Esophagus muscularis mucosa (tissue), 4 donors: ENCODE results near the gene VRK2. TPM values are rescaled to one million over a fixed set of nuclear protein-coding genes. Genes with fewer than 3 reads are reported as not detected.

ENCODE experiments used
- DNase-seq: peaks from one replicate; pipeline ENCODE4 v3.0.0-alpha.2; 2017; ENCODE audit errors: extremely low spot score
- H3K27ac ChIP-seq, 4 donors: fragments of 200-600 bp; sonication (generic); replicated peaks in 1 of 4; 1 replicate in 3 of 4; 2 replicates in 1 of 4; pipeline ENCODE4 v1.5.1; 2016 to 2019; ENCODE audit warnings: mild to moderate bottlenecking in 1 of 4
- H3K27me3 ChIP-seq, 4 donors: fragments of 200-600 bp; sonication (generic); one replicate each; pipeline versions ENCODE4 v1.5.1 to v1.6.0; 2016 to 2019
- H3K36me3 ChIP-seq, 4 donors: fragments of 200-600 bp; sonication (generic); one replicate each; pipeline ENCODE4 v1.5.1; 2016 to 2019
- H3K4me1 ChIP-seq, 4 donors: fragments of 200-600 bp; sonication (generic); one replicate each; pipeline ENCODE4 v1.5.1; 2016 to 2019
- H3K4me3 ChIP-seq, 4 donors: fragments of 200-600 bp; sonication (generic); 1 replicate in 2 of 4; 2 replicates in 2 of 4; pipeline ENCODE4 v1.5.1; 2016 to 2019; ENCODE audit warnings: mild to moderate bottlenecking in 4 of 4, moderate library complexity in 1 of 4
- H3K9me3 ChIP-seq, 4 donors: fragments of 200-600 bp; sonication (generic); 1 replicate in 3 of 4; 2 replicates in 1 of 4; pipeline ENCODE4 v1.5.1; 2016 to 2019
- EP300 ChIP-seq: sonication (generic); formaldehyde crosslinking; IDR thresholded peaks from one replicate; pipeline ENCODE4 v1.6.1; 2017; ENCODE audit warnings: antibody characterized with exemption
- POLR2A ChIP-seq: fragments of 450-650 bp; IDR thresholded peaks from one replicate; pipeline ENCODE4 v1.6.1; 2017; ENCODE audit warnings: antibody characterized with exemption, moderate library complexity, mild to moderate bottlenecking, low read depth
- POLR2AphosphoS5 ChIP-seq, 2 donors: sonication (generic); formaldehyde crosslinking; IDR thresholded peaks; one replicate each; pipeline ENCODE4 v1.6.1; 2017; ENCODE audit warnings: antibody characterized with exemption in 2 of 2
- WGBS: methylation state at CpG from one replicate; pipeline ENCODE4 v1.1.5; 2018; 5-methylcytosine and 5-hydroxymethylcytosine counted together
- intact Hi-C: fragments of 100-400 bp; cut with DNase I; formaldehyde crosslinking; loops from one replicate; pipeline ENCODE4 v1.15.1; 2023
- total RNA-seq, 4 donors: library from RNA; depleted of rRNA; stranded (reverse); fragments of >200 nt; gene quantifications; one replicate each; pipeline versions ENCODE4 v1.1.0 to v1.2.1, GENCODE V29; 2016
- TF ChIP-seq, protein P1 (sequence below), 3 experiments: fragments of 200-600 bp in 2 of 3; fragments of 450-650 bp in 1 of 3; sonication (generic) in 2 of 3; IDR thresholded peaks; one replicate each; pipeline ENCODE4 v1.5.1; 2017 to 2019; ENCODE audit warnings: antibody characterized with exemption in 3 of 3, mild to moderate bottlenecking in 2 of 3, moderate library complexity in 1 of 3

The VRK2 gene
- total RNA-seq, 4 donors from 2014 or later, result 25.8 to 31.3 (median 28.7) TPM

DNA sequence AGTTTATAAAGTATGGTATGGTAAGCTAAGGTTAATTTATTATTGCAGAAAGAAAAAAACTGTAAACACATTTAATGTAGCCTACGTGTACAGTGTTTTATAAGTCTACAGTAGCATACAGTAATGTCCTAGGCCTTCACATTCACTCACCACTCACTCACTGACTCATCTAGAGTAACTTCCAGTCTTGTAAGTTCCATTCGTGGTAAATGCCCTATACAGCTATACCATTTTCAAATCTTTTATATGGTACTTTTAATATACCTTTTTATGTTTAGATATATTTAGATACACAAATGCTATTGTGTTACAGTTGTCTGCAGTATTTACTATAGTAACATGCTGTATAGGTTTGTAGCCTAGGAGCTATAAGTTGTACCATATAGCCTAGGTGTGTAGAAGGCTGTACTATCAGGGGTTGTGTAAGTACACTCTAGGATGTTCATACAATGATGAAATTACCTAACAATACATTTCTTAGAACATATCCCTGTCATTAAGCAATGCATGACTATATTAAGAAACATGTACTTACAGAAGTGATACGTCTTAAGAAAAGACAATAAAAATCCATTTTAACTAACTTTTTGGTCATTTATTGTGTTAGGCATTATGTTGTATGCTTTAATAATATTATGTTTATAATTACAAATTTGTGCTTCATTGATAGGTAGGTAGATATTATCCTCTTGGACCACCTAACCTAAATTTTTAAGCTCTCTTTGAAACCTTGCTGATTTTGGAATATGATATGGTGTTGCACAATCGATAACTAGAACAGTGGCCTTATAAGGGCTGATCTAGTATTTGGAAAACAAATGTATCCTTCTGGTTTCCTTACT lies 51.9 kb downstream of the VRK2 start:
- H3K4me3 ChIP-seq, result no peak overlapping the region
- no peak for DNase-seq
- 88% methylated on average over 4 of the region's 4 CpGs for WGBS
- H3K27ac ChIP-seq, result no peak overlapping the region
- no peaks in the 10 kb centered on the region for H3K27me3 ChIP-seq
- H3K36me3 ChIP-seq, result no peaks in the 10 kb centered on the region
- no peaks in the 10 kb centered on the region for H3K9me3 ChIP-seq
- intact Hi-C loops, result no loop called here
- TF ChIP-seq POLR2A (no peak), POLR2AphosphoS5 (IDR thresholded peaks at IDR 0.05) (no peak), EP300 (no peak)
- TF ChIP-seq, protein P1, sequence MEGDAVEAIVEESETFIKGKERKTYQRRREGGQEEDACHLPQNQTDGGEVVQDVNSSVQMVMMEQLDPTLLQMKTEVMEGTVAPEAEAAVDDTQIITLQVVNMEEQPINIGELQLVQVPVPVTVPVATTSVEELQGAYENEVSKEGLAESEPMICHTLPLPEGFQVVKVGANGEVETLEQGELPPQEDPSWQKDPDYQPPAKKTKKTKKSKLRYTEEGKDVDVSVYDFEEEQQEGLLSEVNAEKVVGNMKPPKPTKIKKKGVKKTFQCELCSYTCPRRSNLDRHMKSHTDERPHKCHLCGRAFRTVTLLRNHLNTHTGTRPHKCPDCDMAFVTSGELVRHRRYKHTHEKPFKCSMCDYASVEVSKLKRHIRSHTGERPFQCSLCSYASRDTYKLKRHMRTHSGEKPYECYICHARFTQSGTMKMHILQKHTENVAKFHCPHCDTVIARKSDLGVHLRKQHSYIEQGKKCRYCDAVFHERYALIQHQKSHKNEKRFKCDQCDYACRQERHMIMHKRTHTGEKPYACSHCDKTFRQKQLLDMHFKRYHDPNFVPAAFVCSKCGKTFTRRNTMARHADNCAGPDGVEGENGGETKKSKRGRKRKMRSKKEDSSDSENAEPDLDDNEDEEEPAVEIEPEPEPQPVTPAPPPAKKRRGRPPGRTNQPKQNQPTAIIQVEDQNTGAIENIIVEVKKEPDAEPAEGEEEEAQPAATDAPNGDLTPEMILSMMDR (IDR thresholded peaks at IDR 0.05), result no peak
- no peaks in the 10 kb centered on the region for H3K4me1 ChIP-seq

DNA sequence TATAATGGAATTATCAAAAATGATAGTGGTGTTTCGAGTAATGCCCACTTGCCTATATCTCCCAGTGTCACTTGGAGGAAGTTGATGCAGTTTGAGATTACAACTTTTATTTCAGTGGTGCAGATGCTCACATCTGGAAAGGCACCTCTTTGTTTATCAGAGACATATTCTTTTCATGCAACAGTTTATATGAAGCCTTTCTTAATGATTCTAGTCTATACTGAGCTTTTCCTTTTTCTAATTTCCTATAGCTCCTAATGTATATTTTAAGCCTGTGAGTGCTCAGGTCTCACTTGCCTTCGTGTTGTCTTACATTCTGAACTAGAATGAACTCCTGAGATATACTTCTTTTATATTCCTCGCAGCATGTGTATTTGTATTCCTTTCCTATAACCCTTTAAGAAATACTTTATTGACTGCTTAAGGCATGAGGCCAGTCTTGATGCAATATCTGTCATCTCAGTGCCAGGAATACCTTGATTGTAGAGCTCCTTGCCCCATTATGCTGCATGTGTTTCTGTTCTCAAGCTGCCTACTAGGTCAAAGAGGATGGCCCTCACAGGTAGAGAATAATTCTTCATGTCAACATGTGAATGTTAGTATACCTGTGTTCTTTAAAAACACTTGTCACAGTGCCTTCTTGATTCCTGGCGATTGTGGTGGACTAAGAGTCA lies 52.6 kb downstream of the VRK2 start:
- Histone ChIP-seq H3K9me3 (no peaks in the 10 kb centered on the region), H3K4me3 (no peak overlapping the region), H3K27ac (no peak overlapping the region), H3K4me1 (no peaks in the 10 kb centered on the region), H3K36me3 (no peaks in the 10 kb centered on the region), H3K27me3 (no peaks in the 10 kb centered on the region)
- WGBS, result 83% methylated on average over 4 of the region's 4 CpGs
- DNase-seq, result no peak
- intact Hi-C loops, result no loop called here
- TF ChIP-seq EP300, result no peak
- TF ChIP-seq POLR2AphosphoS5 (IDR thresholded peaks at IDR 0.05), result no peak
- TF ChIP-seq, protein P1 (IDR thresholded peaks at IDR 0.05), result no peak
- TF ChIP-seq POLR2A, result no peak

DNA sequence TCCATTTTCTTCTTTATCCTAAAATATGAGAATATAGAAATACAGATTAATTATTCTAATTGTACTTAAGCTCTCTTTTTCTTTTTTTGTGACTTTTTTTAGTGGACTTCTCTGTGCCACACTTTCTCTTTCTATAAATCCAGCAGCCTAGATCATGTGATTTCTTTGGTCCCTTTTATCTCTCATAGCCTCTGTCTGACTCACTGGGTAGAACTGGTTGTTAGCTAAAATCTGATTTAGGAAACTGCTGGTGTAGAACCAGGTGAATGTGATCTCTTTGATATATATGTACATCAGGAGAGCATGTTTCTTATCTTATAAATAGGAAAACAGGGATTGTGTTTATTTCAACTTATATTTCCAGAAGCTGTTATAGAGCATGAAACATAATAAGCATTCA lies 54.9 kb downstream of the VRK2 start:
- Histone ChIP-seq H3K9me3 (no peaks in the 10 kb centered on the region), H3K27ac (no peak overlapping the region), H3K36me3 (no peaks in the 10 kb centered on the region), H3K4me1 (no peaks in the 10 kb centered on the region), H3K27me3 (no peaks in the 10 kb centered on the region), H3K4me3 (no peak overlapping the region)
- no peak for DNase-seq
- intact Hi-C loops, result no loop called here
- TF ChIP-seq EP300 (no peak), POLR2A (no peak), POLR2AphosphoS5 (IDR thresholded peaks at IDR 0.05) (no peak)
- TF ChIP-seq, protein P1 (IDR thresholded peaks at IDR 0.05), result no peak

DNA sequence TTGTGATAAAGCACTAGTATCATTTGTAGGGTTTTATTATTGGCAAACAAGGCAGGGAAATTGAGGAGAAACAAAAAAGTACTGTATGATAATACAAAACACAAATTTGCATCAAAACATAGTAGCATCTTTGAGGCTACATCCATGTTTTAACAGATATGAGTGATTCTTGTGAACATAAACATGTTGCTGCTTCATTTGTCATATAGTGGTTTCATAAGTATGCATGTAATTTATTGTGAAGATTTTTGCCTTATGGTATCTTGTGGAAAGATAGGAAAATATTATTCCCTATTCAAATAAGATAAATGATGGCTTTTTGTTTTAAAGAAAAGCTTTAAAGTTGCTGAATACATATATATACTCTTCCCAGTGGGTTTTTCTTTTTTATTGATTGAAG lies 60.3 kb downstream of the VRK2 start:
- intact Hi-C loops, result no loop called here
- H3K4me3 ChIP-seq, result no peak overlapping the region
- no peak overlapping the region for H3K27ac ChIP-seq
- TF ChIP-seq, protein P1 (IDR thresholded peaks at IDR 0.05), result no peak
- TF ChIP-seq EP300 (no peak), POLR2A (no peak), POLR2AphosphoS5 (IDR thresholded peaks at IDR 0.05) (no peak)
- no peaks in the 10 kb centered on the region for H3K27me3 ChIP-seq
- DNase-seq, result no peak
- H3K9me3 ChIP-seq, result no peaks in the 10 kb centered on the region
- H3K36me3 ChIP-seq, result peaks cover 0 to 3% (median 0%) of the 10 kb centered on the region in 4 donors
- no peaks in the 10 kb centered on the region for H3K4me1 ChIP-seq
